RKO (cell line): ENCODE measurements around the gene ADRM1.

ENCODE experiments used
- DNase-seq: peaks from one replicate; pipeline ENCODE4 v3.0.0-alpha.2; 2016; ENCODE audit warnings: low spot score

ADRM1 gene

GRCh38 chr20:62281161-62281933 lies 21.4 kb upstream of the ADRM1 start:
- no peak for DNase-seq

GRCh38 chr20:62282103-62282502 lies 20.7 kb upstream of the ADRM1 start:
- DNase-seq = no peak

GRCh38 chr20:62282877-62283503 lies 19.8 kb upstream of the ADRM1 start:
- DNase-seq = no peak

GRCh38 chr20:62284448-62284847 lies 18.3 kb upstream of the ADRM1 start:
- DNase-seq = no peak

- DNase-seq = no peak
Observed at GRCh38 chr20:62285151-62285550, 17.6 kb upstream of the ADRM1 start.

- no peak for DNase-seq
Observed at GRCh38 chr20:62285722-62286121, 17.1 kb upstream of the ADRM1 start.

GRCh38 chr20:62286493-62287064 lies 16.2 kb upstream of the ADRM1 start:
- DNase-seq = no peak

- DNase-seq = no peak
Observed at GRCh38 chr20:62287129-62287528, 15.7 kb upstream of the ADRM1 start.

- DNase-seq = no peak
Observed at GRCh38 chr20:62287759-62288534, 14.8 kb upstream of the ADRM1 start.

- no peak for DNase-seq
Observed at GRCh38 chr20:62288535-62289105, 14.2 kb upstream of the ADRM1 start.

- DNase-seq = no peak
Observed at GRCh38 chr20:62289131-62289530, 13.7 kb upstream of the ADRM1 start.

- DNase-seq = no peak
Observed at GRCh38 chr20:62289898-62290297, 12.9 kb upstream of the ADRM1 start.

GRCh38 chr20:62291251-62292066 lies 11.3 kb upstream of the ADRM1 start:
- DNase-seq = no peak

GRCh38 chr20:62292108-62292507 lies 10.7 kb upstream of the ADRM1 start:
- DNase-seq = no peak

GRCh38 chr20:62293111-62293784 lies 9.5 kb upstream of the ADRM1 start:
- no peak for DNase-seq

GRCh38 chr20:62293946-62294345 lies 8.9 kb upstream of the ADRM1 start:
- DNase-seq = no peak

GRCh38 chr20:62294516-62294915 lies 8.3 kb upstream of the ADRM1 start:
- no peak for DNase-seq

- DNase-seq = no peak
Observed at GRCh38 chr20:62296724-62297448, 5.9 kb upstream of the ADRM1 start.

- no peak for DNase-seq
Observed at GRCh38 chr20:62297449-62298227, 5.2 kb upstream of the ADRM1 start.
